IMR-90 (cell line): ENCODE results near the gene COL27A1.

Experiments
- BHLHE40 ChIP-seq: fragments of 150-350 bp; IDR thresholded peaks from 2 replicates; pipeline ENCODE4 v1.6.1; 2016; ENCODE audit warnings: mild to moderate bottlenecking, low read depth, low read length
- CEBPB ChIP-seq: IDR thresholded peaks from 2 replicates; pipeline ENCODE4 v1.6.1; 2012; ENCODE audit warnings: low read depth, low read length, improper control_type of control experiment
- CTCF ChIP-seq: conservative IDR thresholded peaks from 2 replicates; pipeline ENCODE4 v1.5.1; 2012; ENCODE audit warnings: mild to moderate bottlenecking, low read depth, low read length, improper control_type of control experiment
- ELK1 ChIP-seq: fragments of 150-350 bp; IDR thresholded peaks from 2 replicates; pipeline ENCODE4 v1.6.1; 2016; ENCODE audit warnings: low read depth, mild to moderate bottlenecking, low read length, moderate library complexity, borderline replicate concordance
- FOS ChIP-seq: fragments of 150-350 bp; IDR thresholded peaks from 2 replicates; pipeline ENCODE4 v1.6.1; 2016; ENCODE audit warnings: low read depth, low read length
- MAFK ChIP-seq: IDR thresholded peaks from 2 replicates; pipeline ENCODE4 v1.6.1; 2012; ENCODE audit warnings: low read depth, low read length, improper control_type of control experiment
- MAZ ChIP-seq: IDR thresholded peaks from 2 replicates; pipeline ENCODE4 v1.6.1; 2012; ENCODE audit warnings: low read depth, mild to moderate bottlenecking, low read length, improper control_type of control experiment, moderate library complexity, borderline replicate concordance
- MXI1 ChIP-seq: IDR thresholded peaks from 2 replicates; pipeline ENCODE4 v1.6.1; 2012; ENCODE audit warnings: low read depth, mild to moderate bottlenecking, low read length, moderate library complexity, borderline replicate concordance
- NFE2L2 ChIP-seq: fragments of 150-350 bp; IDR thresholded peaks from 2 replicates; pipeline ENCODE4 v1.6.1; 2016; ENCODE audit warnings: low read depth, mild to moderate bottlenecking, low read length
- POLR2A ChIP-seq: IDR thresholded peaks from 2 replicates; pipeline ENCODE4 v1.6.1; 2012; ENCODE audit warnings: mild to moderate bottlenecking, low read depth, low read length
- RAD21 ChIP-seq: IDR thresholded peaks from 2 replicates; pipeline ENCODE4 v1.6.1; 2012; ENCODE audit warnings: low read length, improper control_type of control experiment
- RCOR1 ChIP-seq: IDR thresholded peaks from 2 replicates; pipeline ENCODE4 v1.6.1; 2012; ENCODE audit warnings: mild to moderate bottlenecking, low read length, improper control_type of control experiment; ENCODE audit not compliant: insufficient replicate concordance
- SMC3 ChIP-seq: fragments of 150-350 bp; IDR thresholded peaks from 2 replicates; pipeline ENCODE4 v1.6.1; 2016; ENCODE audit warnings: low read depth, mild to moderate bottlenecking, antibody characterized with exemption, low read length, moderate library complexity
- USF2 ChIP-seq: fragments of 150-350 bp; IDR thresholded peaks from 2 replicates; pipeline ENCODE4 v1.6.1; 2017; ENCODE audit warnings: mild to moderate bottlenecking, antibody characterized with exemption, low read length, low read depth

DNA sequence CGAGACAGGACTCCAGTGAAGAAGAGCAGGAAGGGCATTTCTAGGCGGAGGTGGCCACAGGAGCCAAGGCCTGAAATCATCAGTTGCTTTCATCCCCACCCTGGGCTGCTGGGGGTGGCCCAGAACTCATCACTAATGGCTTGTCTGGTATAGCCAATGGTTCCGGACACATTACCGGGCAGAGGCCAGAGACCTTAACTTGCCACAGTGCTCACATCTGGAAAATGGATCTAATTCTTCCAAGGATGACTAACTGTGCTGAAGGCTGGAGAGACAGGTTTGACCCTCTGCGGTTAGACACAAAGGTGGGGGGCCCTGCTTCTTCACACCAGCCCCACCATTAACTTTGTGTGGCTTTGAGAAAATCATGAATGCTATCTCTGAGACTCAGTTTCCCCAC lies 6.2 kb upstream of the COL27A1 start:
- TF ChIP-seq POLR2A (no peak), CTCF (no peak), FOS (no peak), BHLHE40 (no peak), MXI1 (no peak), RAD21 (no peak), CEBPB (no peak), RCOR1 (no peak), MAZ (no peak), MAFK (no peak), USF2 (no peak), ELK1 (no peak), SMC3 (no peak), NFE2L2 (no peak)
